Mesendoderm (in vitro differentiated cells): Measurements from ENCODE around the gene IRF4. TPM values are rescaled to one million over a fixed set of nuclear protein-coding genes. Genes with fewer than 3 reads are reported as not detected.

ENCODE experiments used
- DNase-seq: peaks from one replicate; pipeline ENCODE4 v3.0.0; 2013
- H2AK5ac ChIP-seq: 2 replicates; pipeline ENCODE4 v1.6.1; 2013; ENCODE audit warnings: low read length, inconsistent platforms
- H2BK120ac ChIP-seq: 2 replicates; pipeline ENCODE4 v1.6.1; 2013; ENCODE audit warnings: low read depth, mild to moderate bottlenecking, low read length, moderate library complexity, mixed read lengths
- H2BK15ac ChIP-seq: replicated peaks from 2 replicates; pipeline ENCODE4 v1.6.1; 2013; ENCODE audit warnings: low read depth, mild to moderate bottlenecking, moderate library complexity
- H2BK5ac ChIP-seq: 2 replicates; pipeline ENCODE4 v1.6.1; 2013; ENCODE audit warnings: low read length, inconsistent platforms
- H3K18ac ChIP-seq: 2 replicates; pipeline ENCODE4 v1.6.1; 2013; ENCODE audit warnings: mild to moderate bottlenecking, low read length, mixed read lengths
- H3K23ac ChIP-seq: one replicate; pipeline ENCODE4 v1.6.1; 2013; ENCODE audit warnings: low read length
- H3K27ac ChIP-seq: 2 replicates; pipeline ENCODE4 v1.5.1; 2013; ENCODE audit warnings: low read depth, mild to moderate bottlenecking, inconsistent platforms, low read length, moderate library complexity
- H3K27me3 ChIP-seq: 2 replicates; pipeline ENCODE4 v1.6.1; 2013; ENCODE audit warnings: low read length, control low read depth, mild to moderate bottlenecking, inconsistent platforms; ENCODE audit not compliant: insufficient read depth, poor library complexity
- H3K36me3 ChIP-seq: 2 replicates; pipeline ENCODE4 v1.6.1; 2013; ENCODE audit warnings: low read length, inconsistent platforms; ENCODE audit not compliant: control insufficient read depth, insufficient read depth
- H3K4ac ChIP-seq: one replicate; pipeline ENCODE4 v1.6.1; 2013; ENCODE audit warnings: low read depth, mild to moderate bottlenecking, low read length, moderate library complexity
- H3K4me1 ChIP-seq: 2 replicates; pipeline ENCODE4 v1.6.1; 2013; ENCODE audit warnings: low read depth, low read length, inconsistent platforms; ENCODE audit not compliant: control insufficient read depth
- H3K4me2 ChIP-seq: 2 replicates; pipeline ENCODE4 v1.6.1; 2013; ENCODE audit warnings: low read length
- H3K4me3 ChIP-seq: 2 replicates; pipeline ENCODE4 v1.5.1; 2013; ENCODE audit warnings: mild to moderate bottlenecking, low read length
- H3K56ac ChIP-seq: one replicate; pipeline ENCODE4 v1.6.1; 2013; ENCODE audit warnings: low read length
- H3K79me1 ChIP-seq: 2 replicates; pipeline ENCODE4 v1.6.1; 2013; ENCODE audit warnings: low read length, inconsistent platforms
- H3K79me2 ChIP-seq: 2 replicates; pipeline ENCODE4 v1.6.1; 2013; ENCODE audit warnings: mild to moderate bottlenecking, low read length; ENCODE audit not compliant: control insufficient read depth, insufficient read depth
- H3K9ac ChIP-seq: 2 replicates; pipeline ENCODE4 v1.6.1; 2013; ENCODE audit warnings: low read length, inconsistent platforms
- H4K5ac ChIP-seq: one replicate; pipeline ENCODE4 v1.6.1; 2013; ENCODE audit warnings: low read length
- H4K8ac ChIP-seq: one replicate; pipeline ENCODE4 v1.6.1; 2013; ENCODE audit warnings: low read depth, mild to moderate bottlenecking, control low read depth, low read length, moderate library complexity
- WGBS: extraction: QIAGEN DNeasy Blood & Tissue Kit; methylation state at CpG from one replicate; pipeline ENCODE4 v1.1.7; 2013; ENCODE audit warnings: low lambda C conversion rate, missing lambda C conversion rate; ENCODE audit not compliant: insufficient coverage; ENCODE audit errors: extremely low coverage; 5-methylcytosine and 5-hydroxymethylcytosine counted together
- polyA plus RNA-seq, 2 experiments: library from polyadenylated mRNA; stranded (reverse); fragments of 200-250 nt; gene quantifications; one replicate each; pipeline ENCODE4 v1.2.3, GENCODE V29; 2013

IRF4 gene
- 0.91 TPM for polyA plus RNA-seq (2013, experiment 1 of 2)
- polyA plus RNA-seq (2013, experiment 2 of 2), result 1.1 TPM

DNA sequence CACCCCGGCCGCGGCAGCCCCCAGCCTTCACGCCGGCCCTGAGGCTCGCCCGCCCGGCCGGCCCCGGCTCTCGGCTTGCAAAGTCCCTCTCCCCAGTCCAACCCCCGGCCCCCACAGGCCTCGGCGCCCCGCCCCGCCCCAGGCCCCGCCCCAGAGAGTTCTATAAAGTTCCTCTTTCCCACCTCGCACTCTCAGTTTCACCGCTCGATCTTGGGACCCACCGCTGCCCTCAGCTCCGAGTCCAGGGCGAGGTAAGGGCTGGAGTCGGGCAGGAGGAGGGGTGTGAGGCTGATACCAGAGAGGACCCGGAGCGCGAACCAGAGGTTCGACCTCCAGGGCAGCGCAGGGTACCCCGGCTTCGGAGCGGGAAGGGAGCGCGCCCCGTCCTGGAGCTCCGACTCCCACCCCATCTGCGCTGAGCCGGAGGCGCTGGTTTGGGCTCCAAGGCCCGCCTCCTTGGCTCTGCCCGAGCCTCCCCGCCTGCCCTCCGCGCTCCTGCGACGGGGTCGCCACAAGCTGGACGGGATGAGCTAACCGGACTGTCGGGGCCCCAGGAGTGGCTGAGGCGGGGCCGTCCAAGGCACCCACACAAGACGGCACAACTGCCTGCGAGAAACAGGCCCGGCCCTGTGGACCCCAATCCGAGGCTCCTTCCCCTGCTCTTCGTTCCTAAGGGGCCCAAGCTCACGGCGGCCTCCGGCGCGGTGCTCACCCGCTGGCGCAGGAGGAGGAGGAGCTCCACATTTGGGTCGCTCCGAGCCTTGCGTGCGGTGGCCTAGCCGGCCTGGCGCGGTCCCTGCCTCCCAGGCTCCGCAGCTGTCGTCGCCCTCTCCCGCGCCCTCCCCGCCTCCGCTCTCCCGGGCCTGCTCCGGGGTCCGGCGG, at the start of gene IRF4:
TSS of gene IRF4 (plus strand) at position 194 of the 882 bp plus-strand sequence. CDS start 1,401 bp downstream, outside the sequence.
- no CpG with 5 or more reads among the region's 82 CpGs for WGBS
- H4K5ac ChIP-seq, result no peak within 1 kb of the TSS
- no peak within 1 kb of the TSS for H2BK5ac ChIP-seq
- H3K79me2 ChIP-seq, result no peaks in the 10 kb centered on the region
- no peaks in the 10 kb centered on the region for H3K4me1 ChIP-seq
- no peaks in the 10 kb centered on the region for H3K79me1 ChIP-seq
- H4K8ac ChIP-seq, result no peak within 1 kb of the TSS
- H3K4ac ChIP-seq, result no peak within 1 kb of the TSS
- no peaks in the 10 kb centered on the region for H3K36me3 ChIP-seq
- H3K27ac ChIP-seq, result no peak within 1 kb of the TSS
- H2BK15ac ChIP-seq, result no peak within 1 kb of the TSS
- peak within 1 kb of the TSS; percentile 61 for H3K9ac ChIP-seq
- no peak within 1 kb of the TSS for H3K18ac ChIP-seq
- peak within 1 kb of the TSS; percentile 70 for H3K56ac ChIP-seq
- peak within 1 kb of the TSS; percentile 96 for H3K4me2 ChIP-seq
- peak within 1 kb of the TSS; percentile 30 for H3K4me3 ChIP-seq
- H3K27me3 ChIP-seq, result peaks cover 29% of the 10 kb centered on the region
- no peak within 1 kb of the TSS for H2AK5ac ChIP-seq
- H3K23ac ChIP-seq, result peak within 1 kb of the TSS; percentile 24
- DNase-seq, result peak; percentile 65
- H2BK120ac ChIP-seq, result no peak within 1 kb of the TSS

DNA sequence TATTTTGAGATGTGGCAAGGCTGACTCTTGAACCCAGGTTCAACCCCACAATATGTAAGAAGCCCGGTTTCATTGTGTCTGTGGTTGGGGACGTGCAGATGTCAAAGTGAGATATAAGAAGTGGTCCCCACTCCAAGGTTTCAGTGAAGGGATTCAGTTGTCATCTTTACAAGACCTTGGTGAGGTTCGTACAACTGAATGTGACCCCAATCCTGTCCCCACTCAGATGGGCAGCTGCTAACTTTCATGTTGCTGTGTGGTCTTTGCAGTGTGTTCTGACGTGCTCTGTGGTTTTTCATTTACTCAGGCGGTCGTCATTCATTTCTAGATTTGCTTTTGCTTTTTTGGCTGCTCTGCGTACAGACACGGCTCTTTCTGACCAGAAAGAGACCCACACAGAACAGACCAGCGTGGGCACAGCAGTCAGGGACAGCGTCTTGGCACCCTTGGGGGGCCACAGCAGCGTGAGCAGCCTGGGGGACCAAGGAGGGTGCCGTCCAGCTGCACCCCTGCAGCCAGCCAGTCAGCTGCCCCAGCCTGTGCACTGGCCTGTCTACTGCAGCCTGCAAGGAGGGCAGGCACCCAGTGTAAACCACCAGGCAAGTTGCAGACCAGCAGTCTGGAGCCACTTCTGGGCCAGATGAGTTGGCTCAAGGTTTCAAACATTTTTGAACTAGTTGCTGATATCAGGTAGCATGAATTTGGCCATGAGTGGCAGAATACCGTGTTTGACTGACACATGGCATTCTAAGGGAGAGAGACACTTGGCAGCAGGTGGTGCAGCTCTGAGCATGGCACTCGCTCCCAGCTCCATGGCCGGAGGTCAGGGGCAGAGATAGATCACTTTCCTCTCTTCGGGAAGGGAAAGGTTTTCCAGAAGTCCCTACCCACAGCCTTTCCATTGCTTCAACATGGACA, 49.4 kb upstream of the IRF4 start:
- no peak overlapping the region for H3K27ac ChIP-seq
- no peak overlapping the region for H3K9ac ChIP-seq
- H2BK5ac ChIP-seq, result no peak overlapping the region
- no peak overlapping the region for H4K5ac ChIP-seq
- no peak overlapping the region for H3K56ac ChIP-seq
- no peak overlapping the region for H4K8ac ChIP-seq
- H3K36me3 ChIP-seq, result no peaks in the 10 kb centered on the region
- no peak overlapping the region for H3K4ac ChIP-seq
- H2BK15ac ChIP-seq, result no peak overlapping the region
- no peak overlapping the region for H3K23ac ChIP-seq
- WGBS, result no CpG with 5 or more reads among the region's 16 CpGs
- no peaks in the 10 kb centered on the region for H3K79me2 ChIP-seq
- no peak overlapping the region for H3K4me3 ChIP-seq
- H3K27me3 ChIP-seq, result no peaks in the 10 kb centered on the region
- no peak overlapping the region for H3K18ac ChIP-seq
- H3K4me1 ChIP-seq, result no peaks in the 10 kb centered on the region
- H2BK120ac ChIP-seq, result no peak overlapping the region
- no peak overlapping the region for H2AK5ac ChIP-seq
- no peak for DNase-seq
- H3K4me2 ChIP-seq, result no peak overlapping the region
- H3K79me1 ChIP-seq, result no peaks in the 10 kb centered on the region

DNA sequence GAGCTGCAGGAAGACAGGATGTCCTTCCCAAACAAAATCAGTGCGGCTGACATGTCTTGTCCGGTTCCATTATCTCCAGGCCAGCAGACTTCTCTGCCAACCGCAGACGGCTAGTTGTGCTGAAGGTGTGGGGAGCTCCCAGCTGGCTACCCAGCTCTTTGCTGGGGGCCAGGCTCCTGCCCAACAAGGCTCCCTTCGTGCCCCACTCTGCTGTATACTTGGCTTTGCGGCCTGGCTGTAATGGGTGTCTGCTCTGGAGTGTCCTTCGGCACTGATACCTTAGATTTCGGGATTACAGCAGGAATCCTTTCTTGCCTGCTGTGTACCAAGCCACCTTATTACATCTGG, 48.7 kb upstream of the IRF4 start:
- Histone ChIP-seq H2BK5ac (no peak overlapping the region), H3K18ac (no peak overlapping the region), H2AK5ac (no peak overlapping the region), H3K79me1 (no peaks in the 10 kb centered on the region), H3K4me3 (no peak overlapping the region), H3K27me3 (no peaks in the 10 kb centered on the region), H3K4ac (no peak overlapping the region), H2BK15ac (no peak overlapping the region), H3K79me2 (no peaks in the 10 kb centered on the region), H3K9ac (no peak overlapping the region), H4K5ac (no peak overlapping the region), H2BK120ac (no peak overlapping the region), H3K56ac (no peak overlapping the region), H3K27ac (no peak overlapping the region), H4K8ac (no peak overlapping the region), H3K23ac (no peak overlapping the region), H3K4me2 (no peak overlapping the region), H3K36me3 (no peaks in the 10 kb centered on the region), H3K4me1 (no peaks in the 10 kb centered on the region)
- no peak for DNase-seq
- no CpG with 5 or more reads among the region's 8 CpGs for WGBS

DNA sequence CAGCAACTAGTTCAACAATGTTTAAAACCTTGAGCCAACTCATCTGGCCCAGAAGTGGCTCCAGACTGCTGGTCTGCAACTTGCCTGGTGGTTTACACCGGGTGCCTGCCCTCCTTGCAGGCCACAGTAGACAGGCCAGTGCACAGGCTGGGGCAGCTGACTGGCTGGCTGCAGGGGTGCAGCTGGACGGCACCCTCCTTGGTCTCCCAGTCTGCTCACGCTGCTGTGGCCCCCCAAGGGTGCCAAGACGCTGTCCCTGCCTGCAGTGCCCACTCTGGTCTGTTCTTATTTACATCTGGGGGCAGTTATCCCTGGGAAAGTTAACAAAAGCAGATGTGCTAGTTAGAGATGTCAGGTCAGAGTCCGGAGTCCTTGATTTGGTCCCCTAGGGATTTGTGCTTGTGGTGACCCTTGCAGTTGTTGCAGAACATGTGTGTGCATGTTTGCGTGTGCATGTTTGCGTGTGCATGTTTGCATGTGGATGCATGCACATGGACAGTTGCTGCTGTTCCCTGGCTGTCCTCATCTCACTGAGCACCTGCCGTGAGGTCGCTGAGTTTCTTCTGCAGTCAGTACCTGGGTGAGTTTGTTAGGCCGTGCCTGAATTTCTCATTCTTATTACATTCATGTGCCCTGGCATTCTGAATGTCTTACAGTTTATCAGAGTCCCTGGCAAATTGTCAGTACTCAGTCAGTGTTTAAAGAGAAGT, 48.2 kb upstream of the IRF4 start:
- Histone ChIP-seq H2BK15ac (no peak overlapping the region), H3K18ac (no peak overlapping the region), H3K9ac (no peak overlapping the region), H2BK5ac (no peak overlapping the region), H2AK5ac (no peak overlapping the region), H3K4me3 (no peak overlapping the region), H4K8ac (no peak overlapping the region), H4K5ac (no peak overlapping the region), H3K36me3 (no peaks in the 10 kb centered on the region), H3K79me1 (no peaks in the 10 kb centered on the region), H3K56ac (no peak overlapping the region), H3K4ac (no peak overlapping the region), H3K79me2 (no peaks in the 10 kb centered on the region), H3K23ac (no peak overlapping the region), H3K4me1 (no peaks in the 10 kb centered on the region), H3K27ac (no peak overlapping the region), H2BK120ac (no peak overlapping the region), H3K27me3 (no peaks in the 10 kb centered on the region), H3K4me2 (no peak overlapping the region)
- no peak for DNase-seq
- no CpG with 5 or more reads among the region's 10 CpGs for WGBS

DNA sequence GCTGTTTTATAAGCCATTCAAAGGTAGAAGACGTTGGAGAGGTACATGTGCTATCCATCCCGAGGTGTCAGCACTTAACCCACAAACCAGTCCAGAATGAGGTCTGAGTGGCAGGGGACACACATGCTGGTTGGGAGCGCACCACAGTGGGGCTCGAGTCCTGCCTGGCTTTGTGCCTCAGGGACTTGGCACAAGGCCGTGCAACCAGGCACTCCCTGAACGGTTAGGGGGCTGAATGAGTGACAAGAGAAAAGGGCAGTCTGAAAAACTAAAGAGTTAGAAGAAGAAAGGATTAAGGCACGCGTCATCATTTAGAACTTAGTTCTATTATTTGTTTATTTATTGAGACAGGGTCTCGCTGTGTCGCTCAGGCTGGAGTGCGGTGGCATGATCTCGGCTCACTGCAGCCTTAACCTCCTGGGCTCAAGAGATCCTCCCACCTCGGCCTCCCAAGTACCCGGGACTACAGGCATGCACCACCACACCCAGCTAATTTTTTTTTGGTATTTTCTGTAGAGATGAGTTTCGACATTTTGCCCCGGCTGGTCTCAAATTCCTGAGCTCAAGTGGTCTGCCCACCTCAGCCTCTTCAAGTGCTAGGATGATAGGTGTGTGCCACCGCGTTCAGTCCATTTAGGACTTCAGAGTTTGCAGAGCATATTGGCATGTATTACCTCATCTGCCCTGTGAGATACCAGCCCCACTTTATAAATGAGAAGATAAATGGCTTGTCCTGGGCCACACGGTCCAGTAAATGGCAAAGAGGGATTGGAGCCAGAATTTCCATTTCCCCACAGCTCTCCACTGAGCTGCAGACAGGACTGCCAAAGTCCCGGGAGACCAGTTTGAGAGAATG, 47.4 kb upstream of the IRF4 start:
- no peaks in the 10 kb centered on the region for H3K79me2 ChIP-seq
- no peaks in the 10 kb centered on the region for H3K27me3 ChIP-seq
- no peak for DNase-seq
- H2BK120ac ChIP-seq, result no peak overlapping the region
- H4K8ac ChIP-seq, result no peak overlapping the region
- H3K56ac ChIP-seq, result no peak overlapping the region
- no CpG with 5 or more reads among the region's 20 CpGs for WGBS
- H3K18ac ChIP-seq, result no peak overlapping the region
- no peak overlapping the region for H2BK5ac ChIP-seq
- H3K4ac ChIP-seq, result no peak overlapping the region
- no peak overlapping the region for H2AK5ac ChIP-seq
- no peak overlapping the region for H3K4me3 ChIP-seq
- H3K4me1 ChIP-seq, result no peaks in the 10 kb centered on the region
- H3K9ac ChIP-seq, result no peak overlapping the region
- H3K79me1 ChIP-seq, result no peaks in the 10 kb centered on the region
- H2BK15ac ChIP-seq, result no peak overlapping the region
- H3K27ac ChIP-seq, result no peak overlapping the region
- H3K4me2 ChIP-seq, result no peak overlapping the region
- no peaks in the 10 kb centered on the region for H3K36me3 ChIP-seq
- H4K5ac ChIP-seq, result no peak overlapping the region
- no peak overlapping the region for H3K23ac ChIP-seq
